Right lobe of liver (tissue), 4 donors: ENCODE measurements around the gene PTGDR2.

Source experiments
- POLR2A ChIP-seq: fragments of 450-650 bp; IDR thresholded peaks from one replicate; pipeline ENCODE4 v1.6.1; 2017; ENCODE audit warnings: antibody characterized with exemption, mild to moderate bottlenecking
- TF ChIP-seq, protein P1 (sequence below), 4 donors: fragments of 200-600 bp in 3 of 4; fragments of 450-650 bp in 1 of 4; IDR thresholded peaks; one replicate each; pipeline versions ENCODE4 v1.5.1 to v1.8.0; 2016 to 2022; ENCODE audit warnings: antibody characterized with exemption in 4 of 4, mild to moderate bottlenecking in 2 of 4
- donor health status: DM: no; HTN: no; CAD: no.
- donor health status: DM: no; HTN: no; CAD: no.
- donor health status: DM: no; HTN: yes; CAD: no.

DNA sequence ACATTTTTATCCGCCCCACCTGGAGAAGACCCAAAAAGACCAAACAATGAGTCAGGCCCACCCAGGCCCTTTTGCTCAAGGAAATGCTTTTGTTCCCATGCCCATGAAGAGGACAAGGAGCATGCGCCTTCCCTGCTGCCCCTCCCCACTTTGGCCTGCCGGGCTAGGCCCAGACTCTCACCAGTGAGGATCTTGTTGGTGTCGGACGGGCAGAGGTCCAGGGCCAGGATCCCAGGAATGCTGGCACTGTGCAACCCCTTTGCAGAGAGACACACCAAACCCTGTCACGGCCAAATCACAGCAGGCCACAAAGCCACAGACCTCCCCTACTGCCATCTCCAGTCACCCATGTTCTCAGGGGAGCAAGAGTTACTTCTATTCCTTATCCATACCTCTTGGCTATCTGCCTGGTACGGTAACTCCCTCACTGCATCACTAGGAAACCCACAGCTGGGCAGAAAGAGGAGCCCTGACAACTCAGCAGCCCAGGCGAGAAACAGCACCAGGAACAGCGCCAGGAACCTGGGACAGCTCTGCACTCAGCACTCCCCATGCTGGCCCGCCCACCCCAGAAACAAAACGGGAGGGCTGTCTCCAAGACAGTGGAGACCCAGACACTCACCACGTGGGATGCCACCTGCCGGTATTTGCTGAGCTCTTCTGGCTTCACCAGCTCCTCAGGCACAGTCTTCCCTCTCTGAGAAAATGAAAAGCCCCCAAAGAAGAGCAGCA lies 45.1 kb upstream of the PTGDR2 start:
- TF ChIP-seq, protein P1, sequence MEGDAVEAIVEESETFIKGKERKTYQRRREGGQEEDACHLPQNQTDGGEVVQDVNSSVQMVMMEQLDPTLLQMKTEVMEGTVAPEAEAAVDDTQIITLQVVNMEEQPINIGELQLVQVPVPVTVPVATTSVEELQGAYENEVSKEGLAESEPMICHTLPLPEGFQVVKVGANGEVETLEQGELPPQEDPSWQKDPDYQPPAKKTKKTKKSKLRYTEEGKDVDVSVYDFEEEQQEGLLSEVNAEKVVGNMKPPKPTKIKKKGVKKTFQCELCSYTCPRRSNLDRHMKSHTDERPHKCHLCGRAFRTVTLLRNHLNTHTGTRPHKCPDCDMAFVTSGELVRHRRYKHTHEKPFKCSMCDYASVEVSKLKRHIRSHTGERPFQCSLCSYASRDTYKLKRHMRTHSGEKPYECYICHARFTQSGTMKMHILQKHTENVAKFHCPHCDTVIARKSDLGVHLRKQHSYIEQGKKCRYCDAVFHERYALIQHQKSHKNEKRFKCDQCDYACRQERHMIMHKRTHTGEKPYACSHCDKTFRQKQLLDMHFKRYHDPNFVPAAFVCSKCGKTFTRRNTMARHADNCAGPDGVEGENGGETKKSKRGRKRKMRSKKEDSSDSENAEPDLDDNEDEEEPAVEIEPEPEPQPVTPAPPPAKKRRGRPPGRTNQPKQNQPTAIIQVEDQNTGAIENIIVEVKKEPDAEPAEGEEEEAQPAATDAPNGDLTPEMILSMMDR (IDR thresholded peaks at IDR 0.05), result no peak
- no peak for TF ChIP-seq POLR2A
